GM21576 (cell line): Measurements from ENCODE around the gene CST4.
"Not testable (repeated sequence)": the region's sequence is repeated elsewhere in the genome, so short reads cannot be mapped to it uniquely, and the experiment has no call there.

Experiments
- ATAC-seq: cut with Tn5 transposase; IDR thresholded peaks from one replicate; pipeline ENCODE4 v1.9.1; 2021; ENCODE audit warnings: mild to moderate bottlenecking, moderate library complexity; ENCODE audit not compliant: unreplicated experiment

Gene CST4

DNA sequence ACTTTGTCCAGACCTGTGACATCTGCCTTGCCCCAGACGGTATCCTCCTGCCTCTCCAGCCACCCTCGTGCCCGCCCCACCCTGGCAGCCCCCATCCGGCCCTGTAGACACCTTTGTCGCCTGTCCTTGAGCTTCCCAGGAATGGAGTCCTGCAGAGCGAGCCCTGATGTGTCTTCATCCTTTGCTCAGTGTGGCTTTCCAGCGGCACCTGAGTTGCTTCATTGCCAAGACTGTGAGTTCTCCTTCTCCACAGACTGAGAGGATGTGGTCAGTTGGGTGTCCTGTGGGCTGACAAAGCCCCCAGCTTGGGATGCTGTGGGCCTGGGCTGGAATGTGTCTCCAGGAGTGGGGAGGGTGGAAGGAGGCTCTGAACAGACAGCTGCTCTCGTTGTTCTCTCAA, 1.7 kb upstream of the CST4 start:
- no peak for ATAC-seq

DNA sequence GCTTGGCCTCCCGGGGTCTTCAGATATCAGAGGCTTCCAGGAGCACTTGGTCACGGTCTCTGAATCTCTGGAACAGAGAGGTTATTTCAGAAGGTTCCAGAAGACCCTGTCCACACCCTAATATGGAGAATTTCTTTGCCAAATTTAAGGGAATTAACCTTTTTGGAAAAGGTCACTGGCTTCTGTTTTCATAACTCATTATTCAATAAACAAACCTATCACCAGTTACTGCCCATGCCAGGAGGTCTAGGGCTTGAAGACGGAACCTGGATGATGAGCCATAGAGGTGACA, 507 bp upstream of the CST4 start:
- ATAC-seq = no peak

GRCh38 chr20:23687986-23688385, 852 bp downstream of the CST4 start:
- ATAC-seq = no peak

GRCh38 chr20:23686046-23686750, 2.6 kb downstream of the CST4 start:
- no peak for ATAC-seq

GRCh38 chr20:23685529-23685896, 3.3 kb downstream of the CST4 start:
- not testable (repeated sequence) for ATAC-seq

DNA sequence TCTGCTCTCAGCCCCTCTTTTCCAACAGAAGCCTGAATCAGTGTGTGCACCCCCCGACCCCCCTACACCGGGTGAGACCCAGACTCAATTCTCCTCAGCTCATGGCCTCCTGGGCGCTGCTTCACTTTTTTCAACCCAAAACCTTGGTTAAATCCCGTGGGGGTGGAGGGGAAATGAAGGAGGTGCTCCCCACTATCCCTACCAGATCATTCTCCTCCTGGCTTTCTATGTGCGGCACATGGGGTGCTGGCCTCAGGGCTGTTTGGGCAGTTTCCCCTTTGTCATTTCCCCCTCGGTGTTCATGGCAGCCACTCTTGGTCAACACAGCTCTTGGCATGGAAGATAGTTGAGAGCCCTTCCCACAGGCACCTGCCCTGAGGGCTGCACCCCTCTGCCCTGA, 4.6 kb downstream of the CST4 start:
- ATAC-seq = no peak

GRCh38 chr20:23683807-23684206, 5.0 kb downstream of the CST4 start:
- no peak for ATAC-seq

GRCh38 chr20:23683281-23683680, 5.6 kb downstream of the CST4 start:
- ATAC-seq = no peak

- no peak for ATAC-seq
Observed at GRCh38 chr20:23680146-23680545, 8.7 kb downstream of the CST4 start.

DNA sequence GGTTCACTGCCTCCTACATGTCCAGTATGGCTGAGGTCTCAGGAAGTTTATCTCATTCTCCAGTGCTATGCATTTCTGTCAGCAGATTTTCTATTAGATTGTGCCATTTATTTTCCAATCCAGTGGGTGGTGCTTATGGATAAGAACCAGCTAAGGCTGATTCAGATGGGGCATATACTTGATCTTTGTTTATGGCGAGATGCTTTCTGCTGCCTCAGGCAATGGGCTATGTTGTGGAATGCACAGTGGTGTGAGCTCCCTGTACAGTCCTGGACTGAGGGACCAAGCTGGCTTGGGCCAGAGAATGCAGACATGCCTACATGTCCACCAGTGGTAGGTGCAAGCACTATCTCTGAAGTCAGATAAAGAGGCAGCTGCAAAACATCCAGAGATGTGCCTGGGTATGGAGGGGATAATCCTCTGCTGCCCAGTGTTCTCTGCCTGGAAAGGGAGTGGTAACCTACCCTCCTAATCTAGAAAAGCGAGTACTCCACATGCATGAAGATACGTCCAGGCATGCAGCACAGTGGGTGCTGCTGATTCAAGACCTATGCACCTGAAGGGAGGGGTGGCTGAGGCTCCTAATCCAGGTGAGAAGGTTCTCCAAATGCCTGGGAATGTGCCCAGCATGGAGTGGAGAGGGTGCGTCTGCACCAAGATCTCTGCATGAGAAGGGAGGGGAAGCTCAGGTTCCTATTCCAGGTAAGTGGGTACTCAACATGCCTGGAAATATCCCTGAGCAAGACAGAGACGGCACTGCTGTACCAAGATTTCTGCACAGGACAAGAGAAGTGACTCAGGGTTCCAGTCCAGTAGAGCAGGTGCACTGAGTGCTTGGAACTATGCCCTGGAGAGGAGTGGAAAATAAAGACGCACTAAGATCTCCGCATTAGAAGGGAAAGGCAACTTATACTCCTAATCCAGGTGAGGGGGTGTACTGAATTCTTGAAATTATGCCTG, 9.4 kb downstream of the CST4 start:
- no peak for ATAC-seq

GRCh38 chr20:23673209-23673608, 15.6 kb downstream of the CST4 start:
- no peak for ATAC-seq

- ATAC-seq = no peak
Observed at GRCh38 chr20:23672158-23672557, 16.7 kb downstream of the CST4 start.

GRCh38 chr20:23671479-23671878, 17.4 kb downstream of the CST4 start:
- no peak for ATAC-seq

DNA sequence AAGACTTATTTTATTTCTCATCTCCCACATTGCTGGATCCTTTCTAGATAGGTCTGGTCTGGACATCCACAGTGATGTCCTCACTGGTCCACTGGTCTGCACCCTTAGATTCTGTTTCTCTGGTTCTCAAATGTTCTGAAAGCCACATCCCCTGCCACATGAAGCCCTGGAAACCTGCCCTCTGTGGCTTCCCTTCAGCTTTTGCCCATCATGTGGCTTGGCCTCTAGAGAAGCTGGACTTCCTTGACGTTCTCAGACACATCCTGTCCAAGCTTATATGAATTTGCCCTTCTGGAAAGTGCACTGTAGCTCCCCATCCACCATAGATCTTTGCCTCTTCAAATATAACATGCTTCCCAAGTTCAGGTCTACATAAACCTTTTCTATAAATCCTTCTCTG, 18.5 kb downstream of the CST4 start:
- ATAC-seq = no peak

DNA sequence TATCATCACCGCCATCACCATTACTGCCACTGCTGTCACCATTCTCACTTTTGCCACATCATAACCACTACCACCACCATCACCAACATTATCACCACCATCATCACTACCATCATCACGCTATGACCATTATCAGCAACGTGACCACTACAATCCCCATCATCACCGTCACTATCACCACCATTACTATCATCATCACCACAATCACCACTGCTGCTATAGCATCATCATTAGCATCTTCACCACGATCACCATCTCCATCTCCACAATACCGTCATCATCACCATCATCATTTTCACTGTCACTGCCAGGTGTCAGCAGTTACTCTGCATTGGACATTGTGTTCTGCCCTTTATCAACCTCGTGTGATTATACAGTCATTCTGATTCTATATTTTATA, 19.0 kb downstream of the CST4 start:
- ATAC-seq = no peak

GRCh38 chr20:23669327-23669726, 19.5 kb downstream of the CST4 start:
- no peak for ATAC-seq

- ATAC-seq = peak; percentile 75
Observed at GRCh38 chr20:23668477-23668951, 20.3 kb downstream of the CST4 start.

- no peak for ATAC-seq
Observed at GRCh38 chr20:23667666-23668065, 21.2 kb downstream of the CST4 start.

- ATAC-seq = no peak
Observed at GRCh38 chr20:23666698-23667097, 22.1 kb downstream of the CST4 start.

DNA sequence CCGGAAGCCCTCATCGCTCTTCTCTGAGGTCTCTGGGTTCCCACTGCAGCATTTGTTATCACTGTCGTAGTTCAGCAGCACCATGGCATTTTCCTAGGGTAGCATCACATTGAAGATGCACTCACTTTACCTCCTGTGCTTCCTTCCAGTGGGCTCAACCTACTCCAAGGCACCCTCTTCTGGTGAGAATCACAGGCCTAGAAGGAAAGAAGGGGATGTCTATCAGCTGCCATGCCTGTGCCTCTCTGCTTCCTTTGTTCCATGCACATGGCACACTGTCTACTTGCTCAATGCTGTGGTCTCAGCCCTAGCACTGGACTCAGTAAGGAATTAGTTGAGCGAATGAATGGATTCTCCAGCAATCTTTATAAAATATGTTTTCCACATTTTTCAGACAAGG, 22.6 kb downstream of the CST4 start:
- no peak for ATAC-seq

DNA sequence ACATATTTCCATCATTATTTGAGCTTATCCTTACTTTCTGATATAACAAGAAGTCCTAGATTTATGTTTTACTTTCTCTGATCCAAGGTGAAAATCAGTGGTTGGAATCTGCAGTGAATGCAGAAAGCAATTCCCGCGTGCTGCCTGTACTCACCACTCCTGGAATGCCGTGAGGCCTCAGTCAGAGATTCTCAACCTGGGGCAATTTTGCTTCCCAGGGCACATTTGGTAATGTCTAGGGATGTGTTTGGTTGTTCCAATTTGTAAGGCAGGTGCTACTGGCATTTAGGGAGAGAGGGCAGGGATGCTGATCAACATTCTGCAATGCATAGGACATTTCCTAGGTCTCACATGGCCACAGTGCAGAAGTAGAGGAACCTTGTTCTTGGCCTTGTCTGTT, 23.9 kb downstream of the CST4 start:
- ATAC-seq = no peak

DNA sequence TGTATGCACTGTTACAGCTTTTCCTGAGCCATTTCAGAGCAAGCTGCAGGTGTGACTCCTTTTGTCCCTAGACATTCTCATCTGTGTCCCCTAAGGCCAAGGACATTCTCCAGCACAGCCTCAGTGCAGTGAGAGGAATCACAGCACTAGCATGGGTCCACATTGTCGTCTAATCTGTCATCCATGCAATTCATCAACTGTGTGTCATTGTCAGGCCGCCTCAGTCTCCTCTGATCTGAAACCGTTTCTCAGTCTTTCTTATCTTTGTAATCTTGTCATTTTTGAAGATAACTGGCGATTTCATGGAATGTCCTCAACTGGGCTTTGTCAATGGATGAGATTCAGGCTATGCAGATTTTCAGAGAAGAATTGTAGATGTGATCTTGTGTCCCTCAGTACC, 24.8 kb downstream of the CST4 start:
- not testable (repeated sequence) for ATAC-seq
